Calu3 (cell line): ENCODE data around the gene TPSG1. TPM values are rescaled to one million over a fixed set of nuclear protein-coding genes. Genes with fewer than 3 reads are reported as not detected.
"Not testable (repeated sequence)": the region's sequence is repeated elsewhere in the genome, so short reads cannot be mapped to it uniquely, and the experiment has no call there.

ENCODE experiments used
- BruUV-seq: library from RNA; stranded (reverse); fragments of 400-500 nt; replicated peaks from 2 replicates; lab custom pipeline; 2021; lab: Mats Ljungman, UMichigan
- CTCF ChIA-PET: fragments of 300-600 bp; sonication (Branson Sonifier 250); formaldehyde crosslinking; loops from one replicate; lab custom pipeline; 2022; ENCODE audit warnings: antibody characterized with exemption; lab: Charles Lee
- DNase-seq: peaks from one replicate; pipeline ENCODE4 v3.0.0; 2022
- H3K27ac Mint-ChIP-seq: one replicate; pipeline ENCODE4 v1.8.0; 2022; ENCODE audit warnings: mixed read lengths; ENCODE audit not compliant: unreplicated experiment
- H3K27me3 Mint-ChIP-seq: one replicate; pipeline ENCODE4 v1.8.0; 2022; ENCODE audit warnings: mixed read lengths; ENCODE audit not compliant: unreplicated experiment
- H3K36me3 Mint-ChIP-seq: one replicate; pipeline ENCODE4 v1.8.0; 2022; ENCODE audit warnings: mild to moderate bottlenecking, moderate library complexity, mixed read lengths; ENCODE audit not compliant: insufficient read depth, unreplicated experiment
- H3K4me1 Mint-ChIP-seq: one replicate; pipeline ENCODE4 v1.8.0; 2022; ENCODE audit warnings: mild to moderate bottlenecking, low read depth, mixed read lengths; ENCODE audit not compliant: unreplicated experiment
- H3K4me3 Mint-ChIP-seq: one replicate; pipeline ENCODE4 v1.8.0; 2022; ENCODE audit warnings: mild to moderate bottlenecking, low read depth, moderate library complexity, mixed read lengths; ENCODE audit not compliant: unreplicated experiment
- H3K9me3 Mint-ChIP-seq: one replicate; pipeline ENCODE4 v1.8.0; 2022; ENCODE audit warnings: low read depth, mixed read lengths; ENCODE audit not compliant: unreplicated experiment
- intact Hi-C: fragments of 100-400 bp; cut with micrococcal nuclease; formaldehyde crosslinking; loops from one replicate; pipeline ENCODE4 v1.10.0; 2022; ENCODE audit not compliant: unreplicated experiment
- total RNA-seq: library from RNA; stranded (reverse); gene quantifications from 2 replicates; pipeline ENCODE4 v1.2.3, GENCODE V29; 2022
- TF ChIP-seq, protein P1 (sequence below): fragments of 200-600 bp; IDR thresholded peaks from one replicate; pipeline ENCODE4 v1.8.0; 2022; ENCODE audit warnings: antibody characterized with exemption; ENCODE audit not compliant: unreplicated experiment

TPSG1 gene
- total RNA-seq, 1 experiment from 2014 or later, result not detected

GRCh38 chr16:1199347-1200013 lies 25.6 kb downstream of the TPSG1 start:
- intact Hi-C loops, result no loop called here
- Mint-ChIP-seq H3K27me3 (peaks cover 82% of the 10 kb centered on the region), H3K9me3 (no peaks in the 10 kb centered on the region), H3K36me3 (no peaks in the 10 kb centered on the region), H3K4me3 (no peak overlapping the region), H3K4me1 (no peaks in the 10 kb centered on the region), H3K27ac (peak overlapping the region; percentile 3)
- CTCF ChIA-PET, result no interaction called here
- DNase-seq, result no peak
- BruUV-seq, result no TSS peak
- TF ChIP-seq, protein P1, sequence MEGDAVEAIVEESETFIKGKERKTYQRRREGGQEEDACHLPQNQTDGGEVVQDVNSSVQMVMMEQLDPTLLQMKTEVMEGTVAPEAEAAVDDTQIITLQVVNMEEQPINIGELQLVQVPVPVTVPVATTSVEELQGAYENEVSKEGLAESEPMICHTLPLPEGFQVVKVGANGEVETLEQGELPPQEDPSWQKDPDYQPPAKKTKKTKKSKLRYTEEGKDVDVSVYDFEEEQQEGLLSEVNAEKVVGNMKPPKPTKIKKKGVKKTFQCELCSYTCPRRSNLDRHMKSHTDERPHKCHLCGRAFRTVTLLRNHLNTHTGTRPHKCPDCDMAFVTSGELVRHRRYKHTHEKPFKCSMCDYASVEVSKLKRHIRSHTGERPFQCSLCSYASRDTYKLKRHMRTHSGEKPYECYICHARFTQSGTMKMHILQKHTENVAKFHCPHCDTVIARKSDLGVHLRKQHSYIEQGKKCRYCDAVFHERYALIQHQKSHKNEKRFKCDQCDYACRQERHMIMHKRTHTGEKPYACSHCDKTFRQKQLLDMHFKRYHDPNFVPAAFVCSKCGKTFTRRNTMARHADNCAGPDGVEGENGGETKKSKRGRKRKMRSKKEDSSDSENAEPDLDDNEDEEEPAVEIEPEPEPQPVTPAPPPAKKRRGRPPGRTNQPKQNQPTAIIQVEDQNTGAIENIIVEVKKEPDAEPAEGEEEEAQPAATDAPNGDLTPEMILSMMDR, result no peak

DNA sequence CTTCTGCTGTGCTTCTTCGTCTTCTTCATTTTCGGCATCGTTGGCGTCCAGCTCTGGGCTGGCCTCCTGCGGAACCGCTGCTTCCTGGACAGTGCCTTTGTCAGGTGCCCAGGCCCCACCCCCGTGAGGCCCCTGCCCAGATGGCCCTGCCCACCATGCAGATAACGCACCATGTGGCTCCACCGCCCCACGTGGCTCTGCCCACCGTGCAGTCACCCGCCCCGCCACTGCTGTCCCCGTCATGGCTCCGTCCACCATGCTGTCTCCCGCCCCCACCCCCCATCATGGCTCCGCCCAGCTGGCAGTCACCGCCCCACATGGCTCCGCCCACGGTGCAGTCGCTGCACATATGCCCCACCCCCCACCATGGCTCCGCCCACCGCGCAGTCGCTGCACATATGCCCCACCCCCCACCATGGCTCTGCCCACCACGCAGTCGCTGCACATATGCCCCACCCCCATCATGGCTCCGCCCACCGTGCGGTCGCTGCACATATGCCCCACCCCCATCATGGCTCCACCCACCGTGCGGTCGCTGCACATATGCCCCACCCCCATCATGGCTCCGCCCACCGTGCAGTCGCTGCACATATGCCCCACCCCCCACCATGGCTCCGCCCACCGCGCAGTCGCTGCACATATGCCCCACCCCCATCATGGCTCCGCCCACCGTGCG lies 26.3 kb downstream of the TPSG1 start:
- H3K4me3 Mint-ChIP-seq, BruUV-seq, intact Hi-C loops, H3K9me3 Mint-ChIP-seq, DNase-seq, CTCF ChIA-PET, H3K36me3 Mint-ChIP-seq, H3K27ac Mint-ChIP-seq, H3K4me1 Mint-ChIP-seq: not testable (repeated sequence)
- H3K27me3 Mint-ChIP-seq, result peaks cover 80% of the 10 kb centered on the region

GRCh38 chr16:1198194-1198593 lies 26.9 kb downstream of the TPSG1 start:
- no peak overlapping the region for H3K4me3 Mint-ChIP-seq
- CTCF ChIA-PET, result no interaction called here
- no peaks in the 10 kb centered on the region for H3K36me3 Mint-ChIP-seq
- peaks cover 80% of the 10 kb centered on the region for H3K27me3 Mint-ChIP-seq
- no peak for DNase-seq
- no peaks in the 10 kb centered on the region for H3K4me1 Mint-ChIP-seq
- TF ChIP-seq, protein P1, result no peak
- intact Hi-C loops, result no loop called here
- BruUV-seq, result no TSS peak
- no peak overlapping the region for H3K27ac Mint-ChIP-seq
- no peaks in the 10 kb centered on the region for H3K9me3 Mint-ChIP-seq

DNA sequence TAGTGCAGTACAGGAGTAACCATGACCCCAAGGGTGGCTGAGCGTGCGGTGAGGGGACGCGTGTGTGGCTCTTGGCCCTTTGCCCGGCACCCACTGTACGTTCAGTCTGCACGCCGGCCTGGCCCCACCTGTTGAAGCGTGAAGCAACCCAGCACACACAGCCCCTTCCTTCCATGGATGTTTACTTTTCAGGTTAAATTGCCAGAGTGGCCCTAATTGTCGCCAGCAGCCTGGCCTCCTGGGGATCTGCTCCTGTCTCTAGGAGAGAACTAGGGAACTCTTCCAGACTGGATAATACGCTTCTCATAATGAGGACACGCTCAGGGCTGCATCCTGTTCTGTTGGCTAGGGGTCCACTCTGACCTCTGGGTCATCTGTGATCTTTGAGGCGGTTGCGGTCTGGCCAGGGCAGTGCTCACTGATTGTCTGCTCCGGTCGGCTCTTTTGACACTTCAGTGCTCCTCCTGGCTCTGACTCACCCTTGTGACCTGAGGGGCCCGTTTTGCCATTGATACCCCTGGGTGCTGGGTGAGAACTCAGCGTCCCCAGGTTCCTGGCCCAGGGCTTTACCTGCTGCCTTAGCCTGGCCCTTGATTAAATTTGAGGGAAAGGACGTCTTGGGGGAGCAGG lies 27.7 kb downstream of the TPSG1 start:
- no TSS peak for BruUV-seq
- H3K27ac Mint-ChIP-seq, result no peak overlapping the region
- H3K9me3 Mint-ChIP-seq, result no peaks in the 10 kb centered on the region
- intact Hi-C loops, result no loop called here
- H3K4me3 Mint-ChIP-seq, result no peak overlapping the region
- no peaks in the 10 kb centered on the region for H3K36me3 Mint-ChIP-seq
- DNase-seq, result no peak
- CTCF ChIA-PET, result no interaction called here
- no peaks in the 10 kb centered on the region for H3K4me1 Mint-ChIP-seq
- peaks cover 80% of the 10 kb centered on the region for H3K27me3 Mint-ChIP-seq
- TF ChIP-seq, protein P1, result no peak
